Measurements from ENCODE around the gene KATNBL1. TPM values are rescaled to one million over a fixed set of nuclear protein-coding genes. Genes with fewer than 3 reads are reported as not detected.

KATNBL1 gene
- total RNA-seq, 3 donors from 2014 or later (not counting 1 experiment from before 2014, with no cell fraction given) = 24.0 to 33.8 (median 26.1) TPM

GRCh38 chr15:34154725-34155204 is 55.1 kb downstream of the KATNBL1 start:
- Mint-ChIP-seq H3K4me1 (no peaks in the 10 kb centered on the region), H3K27me3 (ENCODE audit: low read depth in 2 of 2) (no peaks in the 10 kb centered on the region), H3K4me3 (no peak overlapping the region), H3K27ac (no peak overlapping the region), H3K9me3 (peaks cover 3 to 7% of the 10 kb centered on the region in 2 donors), H3K36me3 (peaks cover 41% of the 10 kb centered on the region)
- ATAC-seq (peak in 1 of 3 donors; percentile 10), DNase-seq (no peak)
- 97% methylated on average over 7 of the region's 7 CpGs for whole genome bisulfite sequencing (ENCODE audit: insufficient coverage)
- Histone ChIP-seq H3K9me3 (ENCODE audit: control insufficient read depth, insufficient read depth, low read length) (peaks cover 15% of the 10 kb centered on the region), H3K27ac (ENCODE audit: low read length) (no peak overlapping the region), H3K36me3 (ENCODE audit: control insufficient read depth, insufficient read depth, low read length) (peaks cover 40% of the 10 kb centered on the region), H3K27me3 (ENCODE audit: control insufficient read depth, insufficient read depth, low read length) (no peaks in the 10 kb centered on the region), H3K4me1 (ENCODE audit: control insufficient read depth, insufficient read depth, low read length) (no peaks in the 10 kb centered on the region), H3K4me3 (ENCODE audit: low read length) (no peak overlapping the region)
- intact Hi-C loops (cut with micrococcal nuclease) = no loop called here
- TF ChIP-seq CTCF (IDR thresholded peaks at IDR 0.05) = no peak

DNA sequence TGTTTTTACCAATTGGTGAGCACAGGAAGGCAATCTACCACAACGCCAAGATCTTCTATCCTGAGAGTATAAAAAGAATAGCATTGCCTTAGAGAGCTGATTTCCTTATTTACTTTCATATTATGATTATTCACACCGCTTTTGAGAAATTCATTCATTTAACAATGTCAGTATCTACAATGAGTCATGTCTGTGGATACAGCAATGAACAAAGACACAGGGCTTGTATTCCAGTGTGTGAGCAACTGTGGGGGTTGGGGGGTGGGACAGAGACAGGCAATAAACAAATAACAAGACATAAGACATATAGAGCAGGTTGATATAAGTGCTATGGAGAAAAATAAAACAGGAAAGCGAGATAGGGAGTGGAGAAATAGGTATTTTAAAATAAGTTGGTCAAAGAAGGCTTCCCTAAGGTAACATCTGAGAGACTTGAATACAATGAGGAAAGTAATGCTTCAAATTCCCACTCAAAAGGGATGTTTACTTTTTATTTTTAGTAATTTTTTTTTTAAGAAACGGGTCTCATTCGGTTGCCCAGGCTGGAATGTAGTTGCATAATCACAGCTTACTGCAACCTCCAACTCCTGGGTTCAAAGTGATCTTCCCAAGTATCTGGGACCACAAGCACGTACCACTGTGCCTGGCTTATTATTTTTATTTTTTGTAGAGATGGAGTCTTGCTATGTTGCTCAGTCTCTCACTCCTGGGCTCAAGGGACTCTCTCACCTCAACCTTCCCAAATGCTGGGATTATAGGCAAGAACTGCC is 62.3 kb downstream of the KATNBL1 start:
- no peak overlapping the region for H3K27ac Mint-ChIP-seq
- H3K4me3 Mint-ChIP-seq = no peak overlapping the region
- TF ChIP-seq CTCF (IDR thresholded peaks at IDR 0.05) = no peak
- peaks cover 6% of the 10 kb centered on the region for H3K36me3 Mint-ChIP-seq
- intact Hi-C loops (cut with micrococcal nuclease) = no loop called here
- H3K9me3 Mint-ChIP-seq = no peaks in the 10 kb centered on the region
- Histone ChIP-seq H3K4me1 (ENCODE audit: control insufficient read depth, insufficient read depth, low read length) (no peaks in the 10 kb centered on the region), H3K36me3 (ENCODE audit: control insufficient read depth, insufficient read depth, low read length) (peaks cover 20% of the 10 kb centered on the region), H3K4me3 (ENCODE audit: low read length) (no peak overlapping the region), H3K27me3 (ENCODE audit: control insufficient read depth, insufficient read depth, low read length) (no peaks in the 10 kb centered on the region), H3K9me3 (ENCODE audit: control insufficient read depth, insufficient read depth, low read length) (no peaks in the 10 kb centered on the region), H3K27ac (ENCODE audit: low read length) (no peak overlapping the region)
- no peak for ATAC-seq
- H3K27me3 Mint-ChIP-seq (ENCODE audit: low read depth in 2 of 2) = no peaks in the 10 kb centered on the region
- WGBS (ENCODE audit: insufficient coverage) = 62% methylated on average over 3 of the region's 6 CpGs
- DNase-seq = no peak
- no peaks in the 10 kb centered on the region for H3K4me1 Mint-ChIP-seq

DNA sequence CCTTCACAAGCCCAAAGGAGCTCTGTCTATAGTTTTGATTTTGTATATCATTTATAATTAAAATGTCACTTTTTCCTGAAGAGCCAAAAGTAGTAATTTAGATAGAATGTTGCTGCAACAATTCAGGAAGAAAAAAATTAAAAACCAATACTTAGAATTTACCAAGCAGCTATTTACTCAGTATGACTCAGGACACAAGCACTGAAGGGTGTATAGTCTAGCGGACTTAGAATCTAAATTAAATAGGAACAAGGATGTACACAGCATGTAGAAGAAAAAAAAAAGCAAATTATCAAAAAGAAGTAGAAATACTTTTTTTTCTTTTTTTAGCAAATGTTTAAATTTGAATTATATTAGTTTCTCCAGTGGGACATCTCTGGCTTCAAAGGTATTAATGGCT is 76.4 kb downstream of the KATNBL1 start:
- Mint-ChIP-seq H3K36me3 (no peaks in the 10 kb centered on the region), H3K27me3 (ENCODE audit: low read depth in 2 of 2) (no peaks in the 10 kb centered on the region), H3K27ac (no peak overlapping the region), H3K4me3 (no peak overlapping the region), H3K9me3 (no peaks in the 10 kb centered on the region), H3K4me1 (no peaks in the 10 kb centered on the region)
- no peak for TF ChIP-seq CTCF (IDR thresholded peaks at IDR 0.05)
- Histone ChIP-seq H3K27me3 (ENCODE audit: control insufficient read depth, insufficient read depth, low read length) (no peaks in the 10 kb centered on the region), H3K9me3 (ENCODE audit: control insufficient read depth, insufficient read depth, low read length) (no peaks in the 10 kb centered on the region), H3K36me3 (ENCODE audit: control insufficient read depth, insufficient read depth, low read length) (no peaks in the 10 kb centered on the region), H3K4me3 (ENCODE audit: low read length) (no peak overlapping the region), H3K4me1 (ENCODE audit: control insufficient read depth, insufficient read depth, low read length) (no peaks in the 10 kb centered on the region), H3K27ac (ENCODE audit: low read length) (no peak overlapping the region)
- intact Hi-C loops (cut with micrococcal nuclease) = no loop called here
- WGBS (ENCODE audit: insufficient coverage) = no CpG with 5 or more reads among the region's 1 CpG
- DNase-seq (no peak), ATAC-seq (no peak)

Data from natural killer cell (primary cell).